GM19025 (cell line): ENCODE data around the gene PPP4R3B.

Experiments used
- ATAC-seq: cut with Tn5 transposase; IDR thresholded peaks from one replicate; pipeline ENCODE4 v1.9.1; 2021; ENCODE audit warnings: mild to moderate bottlenecking, low read depth, moderate library complexity; ENCODE audit not compliant: unreplicated experiment

PPP4R3B gene

DNA sequence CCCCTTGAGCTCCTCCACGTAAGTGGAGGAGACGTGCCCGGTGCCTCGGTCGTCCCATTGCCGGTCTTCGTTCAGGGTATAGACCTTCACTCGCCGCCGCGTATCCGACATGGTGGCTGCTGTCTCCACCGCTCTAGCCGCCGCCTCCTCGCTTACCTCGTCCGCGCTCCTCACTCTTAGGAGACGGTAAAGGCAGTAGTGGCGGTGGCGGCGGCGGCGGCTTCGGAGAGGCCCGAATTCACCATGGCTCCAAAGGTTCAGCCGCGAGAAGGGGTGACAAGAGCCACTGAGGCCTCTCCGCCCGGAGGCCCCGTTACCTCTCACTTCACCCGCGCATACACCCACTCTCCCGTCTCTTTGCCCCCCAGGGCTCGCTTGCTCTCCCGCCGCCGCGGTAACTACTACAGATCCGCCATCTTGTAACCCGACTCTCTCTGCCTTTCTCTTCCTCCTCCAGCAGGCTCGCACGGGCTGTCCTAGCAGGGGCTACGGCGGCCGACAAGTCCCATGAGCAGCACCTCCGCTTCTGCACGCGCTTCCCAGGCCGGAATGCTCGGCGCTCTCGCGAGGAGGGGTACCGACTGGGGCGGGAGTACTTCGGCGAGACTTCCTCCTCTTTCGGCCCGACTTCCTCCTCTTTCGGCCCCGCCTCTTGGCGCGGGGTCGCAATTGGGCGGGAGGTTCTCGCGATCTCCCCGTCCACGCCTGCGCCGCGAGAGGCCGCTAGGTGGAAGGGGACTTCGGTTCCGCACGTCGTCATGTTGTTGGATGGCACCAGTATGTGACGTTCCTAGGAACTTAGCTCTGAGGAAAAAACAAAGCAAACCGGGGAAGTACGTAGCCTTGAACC is at the start of gene PPP4R3B:
Gene PPP4R3B, minus strand, starts transcription at position 448 of the 850 bp plus-strand sequence. Its CDS starts 337 bp downstream, at position 111.
- ATAC-seq, result peak; percentile 83

DNA sequence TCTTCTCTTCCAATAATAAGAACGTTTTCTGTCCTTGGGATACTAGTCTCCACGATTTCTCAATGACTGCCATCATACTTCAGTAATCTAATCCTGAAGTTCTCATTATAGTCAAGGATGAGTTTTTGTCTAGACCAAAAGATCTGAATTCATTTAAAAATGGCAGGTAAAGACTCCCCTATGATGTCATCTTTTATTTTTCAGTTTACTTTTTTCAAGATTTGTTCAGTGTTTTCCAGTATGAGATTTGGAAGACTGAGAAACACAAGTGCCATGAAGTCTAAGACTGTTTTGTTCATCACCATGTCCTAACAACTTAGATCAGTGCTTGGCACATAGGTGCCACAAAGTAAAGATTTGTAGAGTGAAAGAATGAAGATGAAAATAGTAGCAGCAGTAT is 35.8 kb upstream of the PPP4R3B start:
- no peak for ATAC-seq

DNA sequence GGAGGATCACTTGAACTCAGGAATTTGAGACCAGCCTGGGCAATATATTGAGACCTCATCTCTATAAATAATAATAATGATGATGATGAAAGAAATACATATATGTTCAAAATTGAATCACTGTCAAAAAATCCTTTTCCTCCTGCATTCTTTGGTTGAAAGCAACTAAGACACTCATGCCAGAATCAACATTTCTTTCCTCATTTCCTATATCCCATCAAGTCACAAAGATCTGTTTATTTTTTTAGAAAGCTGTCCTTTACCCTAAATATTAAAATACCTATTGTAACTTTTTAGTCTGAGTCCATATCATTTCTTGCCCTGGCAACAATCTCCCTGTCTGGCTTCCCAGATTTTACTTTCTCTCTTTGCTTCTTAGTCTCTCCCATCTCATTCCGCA is 31.8 kb upstream of the PPP4R3B start:
- no peak for ATAC-seq

DNA sequence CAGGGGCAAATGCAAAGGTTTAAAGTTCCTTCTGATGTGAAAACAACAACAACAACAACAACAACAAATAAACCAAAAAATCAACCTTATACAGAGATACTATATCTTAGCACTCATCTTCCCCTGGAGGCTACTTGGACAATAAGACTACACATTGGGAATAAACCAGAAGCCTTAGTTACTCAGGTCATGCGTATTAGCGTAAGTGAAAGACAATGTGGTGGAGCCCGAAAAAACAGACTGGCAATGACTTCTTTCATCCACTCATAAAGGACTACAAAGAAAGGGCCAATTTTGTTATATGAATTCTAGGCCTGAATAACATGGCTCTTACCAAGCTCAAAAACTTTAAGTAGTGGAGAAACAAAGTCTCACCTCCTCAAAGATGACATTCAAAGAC is 19.4 kb upstream of the PPP4R3B start:
- ATAC-seq, result no peak

DNA sequence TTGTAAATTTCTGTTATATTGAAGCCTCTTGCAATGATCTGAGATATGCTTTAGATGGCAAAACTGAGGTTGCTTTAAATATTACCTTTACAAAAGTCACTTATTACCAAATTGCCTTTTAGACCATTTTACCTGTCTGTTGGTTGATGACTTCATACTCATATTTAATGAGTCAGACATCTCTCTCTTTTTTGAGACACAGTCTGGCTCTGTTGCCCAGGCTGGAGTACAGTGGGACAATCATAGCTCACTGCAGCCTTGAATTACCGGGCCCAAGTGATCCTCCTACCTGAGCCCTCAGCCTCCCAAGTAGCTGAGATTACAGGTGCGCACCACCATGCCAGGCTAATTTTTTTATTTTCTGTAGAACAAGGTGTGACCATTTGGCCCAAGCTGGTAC is 11.5 kb upstream of the PPP4R3B start:
- ATAC-seq, result no peak

DNA sequence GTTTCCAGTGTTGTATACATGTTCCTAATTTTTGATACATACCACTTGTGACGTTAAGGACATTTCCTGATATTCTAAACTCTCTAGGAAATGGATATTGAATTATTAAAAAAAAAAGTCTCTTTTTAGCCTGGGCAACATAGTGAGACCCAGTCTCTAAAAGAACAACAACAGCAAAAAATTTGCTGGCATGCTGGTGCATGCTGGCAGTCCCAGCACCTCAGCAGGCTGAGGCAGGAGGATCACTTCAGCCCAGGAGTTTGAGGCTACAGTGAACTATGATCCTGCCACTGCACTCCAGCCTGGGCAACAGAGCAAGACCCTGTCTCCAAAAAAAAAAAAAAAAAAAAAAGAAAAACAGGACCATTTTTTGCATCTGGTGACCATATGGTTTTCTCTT is 10.5 kb upstream of the PPP4R3B start:
- ATAC-seq, result no peak

DNA sequence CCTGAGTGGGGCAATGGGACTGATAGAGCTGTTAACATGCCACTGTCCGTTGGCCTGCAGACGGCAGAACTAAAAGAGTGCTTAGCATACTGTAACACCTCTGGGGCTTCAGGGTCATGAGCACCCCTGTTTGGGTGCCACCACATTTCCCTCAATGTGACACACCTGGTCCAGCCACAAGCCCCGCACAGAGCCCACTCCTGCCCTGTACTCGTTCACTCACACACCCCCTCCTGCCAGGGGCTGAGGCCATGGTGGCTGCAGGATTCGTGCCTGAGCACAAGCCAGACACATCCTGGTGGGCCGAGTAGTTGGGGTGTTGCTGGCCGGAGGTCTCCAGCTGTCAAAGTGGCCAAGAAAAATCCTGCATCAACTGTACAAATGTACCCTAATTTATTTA is 4.4 kb upstream of the PPP4R3B start:
- no peak for ATAC-seq

DNA sequence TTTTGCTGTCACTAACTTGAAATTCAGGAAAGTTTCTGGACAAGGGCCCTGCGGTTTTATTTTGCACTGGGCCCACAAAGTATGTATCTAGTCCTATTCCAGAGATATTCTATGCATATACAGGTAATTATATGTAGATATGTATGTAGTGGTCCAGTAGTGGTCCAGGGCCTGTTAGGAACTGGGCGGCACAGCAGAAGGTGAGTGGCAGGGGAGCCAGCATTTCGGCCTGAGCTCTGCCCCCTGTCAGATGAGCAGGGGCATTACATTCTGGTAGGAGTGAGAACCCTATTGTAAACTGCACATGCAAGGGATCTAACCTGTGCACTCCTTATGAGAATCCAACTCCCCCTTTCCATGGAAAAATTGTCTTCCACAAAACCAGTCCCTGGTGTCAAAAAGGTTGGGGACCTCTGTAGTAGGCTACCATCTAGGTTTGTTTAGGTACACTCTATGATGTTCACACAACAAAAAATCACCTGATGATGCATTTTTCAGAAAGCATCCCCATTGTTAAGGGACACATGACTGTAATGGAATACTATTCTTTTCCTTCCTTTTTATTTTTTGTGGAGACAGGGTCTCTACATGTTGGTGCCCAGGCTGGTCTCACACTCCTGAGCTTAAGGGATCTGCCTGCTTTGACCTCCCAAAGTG is 2.8 kb upstream of the PPP4R3B start:
- no peak for ATAC-seq

DNA sequence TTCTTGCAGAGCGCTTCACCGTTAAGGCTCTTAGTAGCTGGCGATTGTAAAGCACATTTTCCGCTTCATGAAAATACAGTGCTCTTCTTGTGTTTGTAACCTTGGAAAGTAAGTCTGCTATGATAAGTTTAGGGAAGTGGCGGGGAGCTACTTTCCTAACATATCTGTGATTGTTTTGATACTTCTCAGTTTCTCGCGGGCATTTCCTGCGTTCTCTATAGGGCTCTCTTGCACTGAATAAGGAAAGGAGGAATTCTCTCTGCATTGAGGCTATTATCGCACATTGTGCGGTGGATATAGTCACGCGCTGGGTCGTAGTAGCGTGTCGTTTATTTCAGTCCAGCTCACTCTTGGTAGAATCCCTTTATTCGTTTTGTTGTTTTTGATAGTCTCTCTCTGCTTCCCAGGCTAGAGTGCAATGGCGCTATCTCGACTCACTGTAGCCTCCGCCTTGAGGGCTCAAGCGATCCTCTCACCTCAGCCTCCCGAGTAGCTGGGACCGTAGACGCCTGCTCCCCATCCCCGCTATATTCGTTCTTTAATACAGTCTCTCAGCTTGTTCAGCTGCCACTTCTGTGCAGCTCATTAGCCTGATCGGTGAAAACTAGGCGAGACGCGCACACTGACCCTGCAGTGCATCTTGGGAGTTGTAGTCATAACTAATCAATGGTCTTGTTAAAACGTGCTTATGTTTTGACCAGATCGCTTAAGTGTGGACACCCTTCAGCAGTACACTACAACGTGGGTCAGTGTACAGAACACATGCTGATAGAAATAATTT is 1.0 kb upstream of the PPP4R3B start:
- ATAC-seq, result peak; percentile 19

DNA sequence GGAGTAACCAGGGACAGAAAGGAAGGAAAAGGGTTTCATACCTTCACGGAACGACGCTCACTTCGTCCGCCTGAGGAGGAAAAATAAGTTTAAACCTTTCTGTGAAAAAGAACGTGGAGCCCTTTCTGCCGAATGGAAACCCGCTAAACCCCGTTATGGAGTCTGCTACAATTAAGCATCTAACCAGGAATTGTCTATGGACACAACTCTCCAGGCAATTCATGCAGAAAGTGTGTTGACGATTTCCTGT is 528 bp upstream of the PPP4R3B start:
- ATAC-seq, result no peak

DNA sequence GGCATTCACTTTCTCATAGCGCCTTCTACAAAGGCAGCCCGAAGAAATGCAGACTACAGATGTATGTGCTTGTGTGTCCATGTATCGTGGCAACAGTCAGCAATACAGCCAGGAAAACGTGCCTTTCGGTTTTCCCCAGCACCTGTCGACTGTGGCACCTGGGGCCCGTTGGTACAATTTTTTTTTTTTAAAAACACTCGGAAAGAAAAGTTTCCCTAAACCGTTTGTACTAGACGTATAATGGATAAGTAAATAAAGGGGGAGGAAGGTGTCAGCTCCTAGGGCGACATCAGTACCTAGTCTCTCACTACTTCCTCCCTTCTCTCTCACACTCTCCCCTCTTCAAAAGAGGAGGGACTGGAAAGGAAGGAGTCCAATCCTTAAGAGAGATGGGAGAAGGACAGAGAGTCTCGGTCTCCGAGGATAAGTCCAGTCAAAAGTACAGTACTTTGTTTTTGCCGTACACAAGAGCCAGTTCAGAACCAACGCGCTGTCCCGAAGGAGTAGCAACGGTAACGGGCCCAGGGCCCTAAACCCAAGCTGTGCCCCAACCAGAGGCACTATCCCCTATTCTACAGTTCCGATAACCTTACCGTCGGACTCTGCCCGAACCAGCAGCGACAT is 759 bp downstream of the PPP4R3B start:
- no peak for ATAC-seq

DNA sequence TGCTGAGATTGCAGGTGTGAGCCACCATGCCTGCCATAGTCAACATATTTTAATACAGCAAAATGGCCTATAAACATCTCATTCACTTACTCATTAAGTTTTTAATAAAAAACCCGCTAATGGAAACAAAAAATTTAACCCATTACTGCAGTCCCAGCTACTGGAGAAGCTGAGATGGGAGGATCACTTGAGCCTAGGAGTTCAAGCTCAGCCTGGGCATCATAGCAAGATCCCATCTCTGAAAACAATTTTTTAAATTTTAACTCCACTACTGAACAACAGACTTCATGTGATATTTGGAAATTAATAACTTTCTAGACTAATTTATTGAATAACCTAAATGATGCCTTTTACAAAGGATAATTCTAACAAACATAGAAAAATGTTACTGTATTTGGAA is 5.4 kb downstream of the PPP4R3B start:
- no peak for ATAC-seq

DNA sequence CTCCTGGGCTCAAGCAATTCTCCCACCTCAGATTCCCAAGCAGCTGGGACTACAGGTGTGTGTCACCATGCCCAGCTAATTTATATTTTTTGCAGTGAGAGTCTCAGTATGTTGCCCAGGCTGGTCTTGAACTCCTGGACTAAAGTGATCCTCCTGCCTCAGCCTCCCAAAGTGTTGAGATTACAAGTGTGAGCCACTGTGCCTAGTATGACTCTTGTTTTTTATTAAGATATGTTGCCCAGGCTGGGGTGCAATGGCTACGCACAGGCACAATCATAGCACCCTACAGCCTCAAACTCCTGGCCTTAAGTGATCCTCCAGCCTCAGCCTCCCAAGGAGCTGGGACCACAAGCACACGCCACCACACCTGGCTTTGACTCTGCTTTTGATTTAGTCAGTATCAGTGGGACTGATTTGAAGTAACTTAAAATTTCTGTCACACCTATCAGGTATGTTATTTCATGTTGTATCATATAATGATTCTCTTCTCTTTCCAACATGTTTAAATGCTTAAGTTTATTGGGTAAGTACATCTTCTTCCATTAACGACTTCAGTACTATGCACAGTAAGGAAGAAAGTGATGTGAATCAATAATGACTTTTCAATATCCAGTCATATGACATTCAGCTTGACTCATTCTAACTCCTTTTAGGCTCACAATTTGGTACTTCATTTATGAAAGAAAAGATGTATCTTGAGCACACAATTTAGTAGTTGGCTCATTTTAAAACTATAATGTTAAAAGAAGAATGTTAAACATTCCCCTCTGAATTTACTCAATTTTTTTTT is 6.3 kb downstream of the PPP4R3B start:
- ATAC-seq, result no peak

DNA sequence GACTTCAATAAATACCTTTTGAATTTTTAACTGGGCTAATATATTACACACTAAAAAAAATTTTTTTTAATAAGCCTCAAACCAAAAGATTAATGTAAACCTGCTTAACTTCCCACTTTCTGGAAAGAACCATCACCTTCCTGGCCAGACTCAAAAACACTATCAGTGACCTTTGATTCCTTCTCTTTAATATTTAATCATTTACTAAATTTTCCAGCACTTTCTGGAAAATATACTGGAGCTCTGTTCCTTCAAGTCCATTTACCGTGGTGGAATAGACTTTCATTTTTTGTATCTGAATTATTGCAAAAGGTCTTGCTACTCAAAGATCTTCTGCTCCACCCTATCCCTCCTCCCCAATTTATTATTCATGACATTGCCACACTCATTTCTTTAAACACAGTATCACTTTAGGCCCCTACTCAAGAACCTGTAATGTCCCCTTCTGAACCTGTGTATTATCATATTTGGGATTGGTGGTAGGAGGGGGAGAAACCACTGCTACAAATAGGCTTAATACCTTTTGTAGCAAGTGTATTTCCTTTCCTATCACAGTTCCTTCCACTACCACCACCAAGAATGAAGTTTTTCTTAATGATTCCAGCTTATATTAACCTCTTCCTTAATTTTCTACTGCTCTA is 7.4 kb downstream of the PPP4R3B start:
- no peak for ATAC-seq

DNA sequence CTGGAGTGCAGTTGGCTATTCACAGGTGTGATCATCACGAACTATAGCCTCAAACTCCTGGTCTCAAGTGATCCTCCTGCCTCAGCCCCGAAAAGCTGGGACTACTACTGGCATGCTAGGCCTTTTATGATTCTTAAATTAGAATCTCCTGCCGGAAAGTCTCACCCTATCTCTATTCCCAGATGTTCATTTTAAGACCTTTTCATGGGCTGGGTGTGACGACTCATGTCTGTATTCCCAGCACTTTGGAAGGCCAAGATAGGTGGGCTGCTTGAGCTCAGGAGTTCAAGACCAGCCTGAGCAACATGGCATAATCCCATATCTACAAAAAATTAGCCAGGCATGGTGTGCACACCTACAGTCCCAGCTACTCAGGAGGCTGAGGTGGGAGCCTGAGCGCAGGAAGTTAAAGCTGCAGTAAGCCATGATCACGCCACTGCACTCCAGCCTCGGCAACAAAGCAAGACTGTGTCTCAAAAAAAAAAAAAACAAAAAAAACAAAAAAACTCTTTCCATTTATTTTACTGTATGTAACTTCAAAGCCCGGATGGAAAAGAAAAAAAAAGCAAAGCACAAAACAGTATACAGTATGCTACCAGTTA is 8.1 kb downstream of the PPP4R3B start:
- ATAC-seq, result no peak

DNA sequence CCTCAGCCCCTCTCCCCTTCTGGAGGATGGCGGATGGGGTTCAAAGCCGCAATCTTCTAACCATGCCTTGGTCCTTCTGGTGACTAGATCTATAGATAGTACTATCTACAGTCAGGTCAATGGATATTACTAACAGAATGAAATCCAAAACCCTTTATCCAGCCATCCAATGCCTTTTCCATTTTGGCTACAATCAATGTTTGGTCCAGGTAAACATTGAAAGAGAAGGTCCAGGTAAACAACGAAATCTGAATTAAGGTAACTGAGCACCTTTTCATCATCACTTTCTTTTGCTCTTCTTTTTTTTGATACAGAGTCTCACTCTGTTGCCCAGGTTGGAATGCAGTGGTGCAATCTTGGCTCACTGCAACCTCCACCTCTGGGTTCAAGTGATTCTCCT is 9.7 kb downstream of the PPP4R3B start:
- no peak for ATAC-seq

DNA sequence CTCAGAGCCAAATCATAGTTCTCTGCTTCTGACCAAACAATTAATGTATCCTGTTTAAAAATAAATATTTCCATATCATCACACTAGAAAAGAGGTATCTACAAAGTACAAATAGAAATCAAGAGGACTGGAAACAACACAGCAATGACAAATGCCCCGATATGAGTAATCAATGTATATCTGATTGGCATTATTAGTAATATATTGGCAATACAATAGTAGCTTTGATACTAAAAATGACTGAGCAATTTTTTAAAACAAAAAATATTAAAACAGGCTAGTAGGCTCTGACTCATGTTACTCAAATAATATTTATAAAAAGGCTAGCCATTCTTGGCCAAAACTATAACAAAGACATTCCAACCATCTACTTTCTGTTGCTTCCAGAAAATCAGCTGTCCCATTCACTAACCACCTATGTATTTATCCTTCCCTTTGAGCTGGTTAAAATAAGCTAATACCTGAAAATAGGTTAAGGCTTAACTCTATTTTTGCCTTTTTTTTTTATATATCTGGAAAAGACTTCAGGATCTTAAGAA is 13.3 kb downstream of the PPP4R3B start:
- no peak for ATAC-seq

DNA sequence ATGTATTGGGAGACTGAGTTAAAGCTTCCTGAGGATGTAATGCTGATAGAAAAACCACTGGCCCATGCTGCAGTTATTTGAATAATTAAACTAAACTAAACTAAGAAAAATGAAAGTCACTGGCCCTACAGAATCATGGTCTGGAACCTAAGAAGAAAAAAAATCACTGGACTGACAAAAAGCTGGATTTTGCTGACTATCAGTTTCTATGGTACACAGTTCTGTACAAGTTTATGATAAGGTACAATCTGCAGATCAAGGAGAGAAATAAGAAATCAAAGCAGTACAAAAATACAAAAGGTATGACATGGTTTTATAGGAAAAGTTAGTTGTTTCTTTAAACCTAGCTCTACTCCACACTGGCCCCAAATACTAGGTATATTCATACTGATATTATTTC is 15.6 kb downstream of the PPP4R3B start:
- no peak for ATAC-seq

DNA sequence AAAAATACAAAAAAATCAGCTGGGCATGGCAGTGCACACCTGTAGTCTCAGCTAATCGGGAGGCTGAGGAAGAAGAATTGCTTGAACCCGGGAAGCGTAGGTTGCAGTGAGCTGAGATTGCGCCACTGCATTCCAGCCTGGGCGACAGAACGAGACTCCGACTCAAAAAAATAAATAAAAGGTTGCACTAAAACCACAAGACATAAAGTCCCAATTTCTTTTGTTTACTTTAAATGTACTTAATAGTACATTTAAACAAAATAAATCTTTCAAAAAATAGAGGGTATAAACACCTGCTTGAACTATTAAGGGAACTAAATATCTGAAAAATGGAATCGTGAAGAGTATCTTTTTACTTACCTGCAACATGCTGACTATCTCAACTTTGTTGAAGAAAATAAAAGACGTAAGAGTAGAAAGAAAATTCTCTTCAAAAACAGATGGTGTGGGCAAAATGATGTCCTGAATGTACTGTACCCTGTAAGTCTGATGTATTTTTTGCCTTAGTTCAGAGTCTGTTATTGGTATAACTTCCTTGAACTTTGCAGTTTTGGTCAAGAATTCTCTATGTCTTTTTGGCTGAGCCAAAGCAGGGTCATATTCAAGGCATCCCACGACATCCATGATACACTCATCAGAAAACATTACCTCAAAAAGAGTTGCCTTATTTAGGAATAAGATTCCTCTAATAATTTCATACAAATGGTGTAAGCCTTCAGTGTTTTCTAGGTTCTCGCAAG is 19.2 kb downstream of the PPP4R3B start:
- no peak for ATAC-seq
